Measurements from ENCODE around the gene CRELD2. TPM values are rescaled to one million over a fixed set of nuclear protein-coding genes. Genes with fewer than 3 reads are reported as not detected.

CRELD2 gene
- polyA plus RNA-seq, 4 donors: 23.2 to 39.9 (median 31.0) TPM

- DNase-seq (ENCODE audit: low read depth in 4 of 4, low spot score in 2 of 4): no peak
Measured at GRCh38 chr22:49955581-49956417, 37.4 kb downstream of the CRELD2 start.

- no peak for DNase-seq (ENCODE audit: low read depth in 4 of 4, low spot score in 2 of 4)
Measured at GRCh38 chr22:49956418-49956770, 38.0 kb downstream of the CRELD2 start.

GRCh38 chr22:49956914-49957825, 38.7 kb downstream of the CRELD2 start:
- DNase-seq (ENCODE audit: low read depth in 4 of 4, low spot score in 2 of 4): no peak

GRCh38 chr22:49957826-49958365, 39.5 kb downstream of the CRELD2 start:
- no peak for DNase-seq (ENCODE audit: low read depth in 4 of 4, low spot score in 2 of 4)

- DNase-seq (ENCODE audit: low read depth in 4 of 4, low spot score in 2 of 4): no peak
Measured at GRCh38 chr22:49958366-49958921, 40.0 kb downstream of the CRELD2 start.

- DNase-seq (ENCODE audit: low read depth in 4 of 4, low spot score in 2 of 4): no peak
Measured at GRCh38 chr22:49958931-49959781, 40.7 kb downstream of the CRELD2 start.

- no peak for DNase-seq (ENCODE audit: low read depth in 4 of 4, low spot score in 2 of 4)
Measured at GRCh38 chr22:49959782-49960158, 41.3 kb downstream of the CRELD2 start.

GRCh38 chr22:49960159-49961004, 41.9 kb downstream of the CRELD2 start, which contains the start of gene PIM3:
Gene PIM3 (plus strand): TSS chr22:49960772. CDS start chr22:49960948, 176 bp downstream.
- DNase-seq (ENCODE audit: low read depth in 4 of 4, low spot score in 2 of 4): peak; percentile 77 to 93 (median 90)

- no peak for DNase-seq (ENCODE audit: low read depth in 4 of 4, low spot score in 2 of 4)
Measured at GRCh38 chr22:49961005-49961600, 42.7 kb downstream of the CRELD2 start.

GRCh38 chr22:49961601-49962011, 43.2 kb downstream of the CRELD2 start:
- DNase-seq (ENCODE audit: low read depth in 4 of 4, low spot score in 2 of 4): no peak

- peak in 3 of 4 donors; percentile 72 to 82 (median 78) for DNase-seq (ENCODE audit: low read depth in 4 of 4, low spot score in 2 of 4)
Measured at GRCh38 chr22:49962012-49962750, 43.7 kb downstream of the CRELD2 start.

- DNase-seq (ENCODE audit: low read depth in 4 of 4, low spot score in 2 of 4): no peak
Measured at GRCh38 chr22:49962751-49963646, 44.6 kb downstream of the CRELD2 start.

GRCh38 chr22:49963647-49964026, 45.2 kb downstream of the CRELD2 start:
- no peak for DNase-seq (ENCODE audit: low read depth in 4 of 4, low spot score in 2 of 4)

GRCh38 chr22:49964136-49965090, 46.0 kb downstream of the CRELD2 start:
- DNase-seq (ENCODE audit: low read depth in 4 of 4, low spot score in 2 of 4): no peak

- no peak for DNase-seq (ENCODE audit: low read depth in 4 of 4, low spot score in 2 of 4)
Measured at GRCh38 chr22:49965091-49966040, 46.9 kb downstream of the CRELD2 start.

Data from left renal cortex interstitium (tissue), 4 donors.